Stimulated activated CD4-positive, alpha-beta T cell treated with anti-CD3 and anti-CD28 coated beads, TNF-alpha, amount 100 ng/mL, for 24 hours (primary cell): Measurements from ENCODE around the gene RPS16.
A peak's percentile ranks its signal among the peaks of the same experiment; 100 is the strongest.
"Not testable (repeated sequence)": the region's sequence is repeated elsewhere in the genome, so short reads cannot be mapped to it uniquely, and the experiment has no call there.

Source experiments
- DNase-seq, 3 experiments: peaks; one replicate each; pipeline ENCODE4 v3.0.0-alpha.2; 2020; ENCODE audit warnings: low read depth in 3 of 3

The RPS16 gene

DNA sequence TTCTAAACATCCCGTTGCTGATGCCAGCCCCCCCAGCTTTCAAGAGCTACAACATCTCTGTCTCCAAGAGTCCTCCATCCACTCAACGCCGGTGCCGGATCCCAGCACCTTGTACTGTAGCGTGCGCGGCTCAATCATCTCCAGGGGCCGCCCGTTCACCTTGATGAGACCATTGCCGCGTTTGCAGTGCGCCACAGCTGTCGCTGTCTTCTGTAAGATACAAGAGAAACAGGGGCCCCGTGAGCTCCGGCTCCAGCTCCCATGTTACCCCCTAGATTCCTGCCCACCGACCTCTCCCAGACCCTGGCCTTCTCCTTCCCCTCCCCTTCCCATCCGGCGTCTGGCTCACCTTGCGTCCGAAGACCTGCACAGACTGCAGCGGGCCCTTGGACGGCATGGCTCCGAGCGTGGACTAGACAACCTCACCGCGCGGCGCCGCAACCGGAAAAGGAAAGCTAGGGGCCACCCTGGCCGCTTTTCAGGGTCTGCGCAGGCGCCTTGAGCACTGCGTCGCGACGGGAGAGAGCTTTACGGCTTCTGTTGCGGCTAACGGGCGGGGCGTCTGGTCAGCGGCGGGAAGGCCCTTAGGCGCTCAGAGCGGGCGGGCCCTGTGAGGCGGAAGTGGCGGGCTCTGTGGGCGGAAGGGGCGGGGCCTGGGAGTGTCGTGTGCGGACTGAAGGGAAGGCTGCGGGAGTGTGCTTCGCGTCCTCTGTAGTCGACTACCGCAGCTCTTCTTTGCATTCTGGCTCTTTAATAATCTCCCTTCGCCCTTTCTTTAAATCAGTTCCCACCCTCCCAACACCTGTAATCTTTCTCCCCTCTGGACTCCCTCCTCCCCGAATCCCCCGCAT lies at the start of gene RPS16:
TSS of gene RPS16 (minus strand) at position 451 of the 851 bp plus-strand sequence. CDS start at position 397, 54 bp downstream.
- DNase-seq, result peak; percentile 98 to 100 (median 99)

DNA sequence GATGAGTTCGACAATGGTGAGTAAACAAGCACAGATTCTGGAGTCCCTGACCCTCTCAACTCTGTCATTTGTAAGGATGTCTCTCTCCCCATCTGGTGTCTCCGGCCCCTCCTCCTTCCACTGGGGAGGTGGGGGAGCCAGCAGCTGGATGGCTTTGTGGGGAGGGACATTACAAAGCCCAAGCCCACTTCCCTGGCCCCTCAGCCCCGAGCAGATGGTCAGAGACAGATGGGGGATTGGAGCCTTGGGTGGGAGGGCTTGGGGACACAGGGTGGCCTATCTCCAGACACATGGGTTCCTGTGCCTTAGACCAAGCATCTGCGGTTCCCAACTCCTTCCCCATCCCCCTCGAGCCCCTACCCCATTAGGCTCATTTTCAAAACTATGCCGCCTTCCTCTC lies 47.4 kb upstream of the RPS16 start:
- no peak for DNase-seq

DNA sequence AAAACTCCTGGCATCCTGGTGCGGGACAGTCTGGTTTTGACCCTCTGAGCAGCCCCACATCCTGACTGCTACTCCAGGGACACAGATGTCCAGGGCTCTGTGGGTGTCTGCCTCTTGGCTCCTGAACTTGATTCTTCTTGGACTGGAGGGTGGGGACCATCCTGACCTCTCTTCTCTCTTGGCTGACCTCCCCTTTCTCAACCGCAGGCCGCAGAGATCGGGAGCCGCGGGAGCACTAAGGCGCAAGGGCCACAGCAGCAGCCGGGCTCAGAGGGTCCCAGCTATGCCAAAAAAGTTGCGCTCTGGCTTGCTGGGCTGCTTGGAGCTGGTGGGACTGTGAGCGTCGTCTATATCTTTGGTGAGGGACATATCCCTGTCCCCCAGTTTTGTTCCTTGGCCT lies 45.9 kb upstream of the RPS16 start:
- DNase-seq, result no peak

DNA sequence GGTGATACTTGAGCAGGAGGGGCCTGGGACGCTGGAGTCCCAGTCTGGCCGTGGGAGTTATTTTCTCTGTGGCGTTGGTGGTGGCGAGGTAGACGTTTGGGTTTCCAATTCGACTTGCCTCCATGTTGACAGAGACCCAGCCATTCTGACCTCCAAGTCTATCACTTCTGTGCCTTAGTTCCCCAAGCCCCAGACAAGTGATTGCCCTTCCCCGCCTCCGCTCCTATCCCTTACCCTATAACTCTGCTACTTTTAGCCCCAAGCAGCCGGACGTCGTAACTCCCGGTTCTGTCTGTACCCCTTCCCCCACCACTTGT lies 45.4 kb upstream of the RPS16 start:
- DNase-seq, result no peak

DNA sequence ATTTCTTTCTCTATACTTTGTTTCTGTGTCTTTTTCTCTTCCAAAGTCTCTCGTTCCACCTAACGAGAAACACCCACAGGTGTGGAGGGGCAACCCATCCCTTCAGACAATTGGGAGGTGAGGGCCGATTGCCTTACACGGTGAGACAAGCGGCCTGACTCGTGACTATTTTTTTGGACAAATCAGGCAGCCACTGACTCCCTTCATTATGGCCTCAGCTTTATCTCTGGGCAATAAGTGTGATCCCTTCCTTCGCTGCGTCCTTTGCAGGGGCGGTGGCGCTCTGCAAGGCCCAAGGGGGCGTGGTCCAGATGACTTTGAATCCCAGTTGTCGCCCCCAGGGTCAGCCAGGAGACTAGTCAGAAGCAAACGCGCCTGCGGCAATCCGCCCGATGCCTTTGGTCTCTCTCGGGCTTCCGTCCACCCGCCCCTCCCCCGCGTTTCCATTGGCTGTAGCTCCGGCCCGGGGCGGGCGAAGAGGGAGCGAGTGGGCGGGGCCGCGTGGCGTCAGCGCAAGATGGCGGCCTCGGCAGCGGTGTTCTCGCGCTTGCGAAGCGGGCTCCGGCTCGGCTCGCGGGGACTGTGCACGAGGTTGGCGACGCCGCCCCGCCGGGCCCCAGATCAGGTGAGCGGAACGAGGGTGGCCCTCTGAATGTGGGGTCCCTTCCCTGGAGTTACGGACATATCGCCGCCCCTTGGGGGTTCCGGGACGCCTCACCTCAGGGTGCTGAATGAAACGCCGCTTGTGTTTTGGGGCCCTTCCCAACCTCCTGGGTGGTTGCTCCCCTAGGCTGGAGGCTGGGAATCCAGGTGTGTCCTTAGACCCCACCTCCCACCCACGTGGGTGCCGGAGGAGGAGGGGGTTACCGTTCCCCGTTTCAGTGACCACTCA lies 44.8 kb upstream of the RPS16 start, which contains the start of gene TIMM50:
TSS of gene TIMM50 (plus strand) at position 502 of the 892 bp plus-strand sequence. CDS start at position 518, 16 bp downstream.
- peak; percentile 98 to 99 (median 98) for DNase-seq

DNA sequence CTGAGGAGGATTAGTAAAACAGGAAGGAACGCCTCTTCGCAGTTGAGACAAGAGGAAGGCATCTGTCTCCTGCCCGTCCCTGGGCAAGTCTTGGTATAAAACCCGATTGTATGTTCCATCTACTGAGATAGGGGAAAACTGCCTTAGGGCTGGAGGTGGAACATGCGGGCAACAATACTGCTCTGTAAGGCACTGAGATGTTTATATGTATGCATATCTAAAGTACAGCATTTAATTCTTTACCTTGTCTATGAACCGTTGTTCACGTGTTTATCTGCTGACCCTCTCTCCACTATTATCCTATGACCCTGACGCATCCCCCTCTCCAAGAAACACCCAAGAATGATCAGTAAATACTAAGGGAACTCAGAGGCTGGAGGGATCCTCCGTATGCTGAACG lies 44.2 kb upstream of the RPS16 start:
- no peak for DNase-seq

DNA sequence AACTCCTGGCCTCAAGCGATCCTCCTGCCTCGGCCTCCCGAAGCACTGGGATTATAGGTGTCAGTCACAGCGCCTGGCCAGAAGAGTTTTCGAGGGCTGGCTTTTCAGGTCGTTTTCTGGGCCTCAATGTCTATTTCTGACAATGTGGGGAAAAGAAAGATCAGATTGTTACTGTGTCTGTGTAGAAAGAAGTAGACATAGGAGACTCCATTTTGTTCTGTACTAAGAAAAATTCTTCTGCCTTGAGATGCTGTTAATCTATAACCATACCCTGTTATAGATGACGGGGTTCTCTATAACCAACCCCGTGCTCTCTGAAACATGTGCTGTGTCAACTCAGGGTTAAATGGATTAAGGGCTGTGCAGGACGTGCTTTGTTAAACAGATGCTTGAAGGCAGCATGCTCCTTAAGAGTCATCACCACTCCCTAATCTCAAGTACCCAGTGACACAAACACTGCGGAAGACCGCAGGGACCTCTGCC lies 43.6 kb upstream of the RPS16 start:
- not testable (repeated sequence) for DNase-seq

DNA sequence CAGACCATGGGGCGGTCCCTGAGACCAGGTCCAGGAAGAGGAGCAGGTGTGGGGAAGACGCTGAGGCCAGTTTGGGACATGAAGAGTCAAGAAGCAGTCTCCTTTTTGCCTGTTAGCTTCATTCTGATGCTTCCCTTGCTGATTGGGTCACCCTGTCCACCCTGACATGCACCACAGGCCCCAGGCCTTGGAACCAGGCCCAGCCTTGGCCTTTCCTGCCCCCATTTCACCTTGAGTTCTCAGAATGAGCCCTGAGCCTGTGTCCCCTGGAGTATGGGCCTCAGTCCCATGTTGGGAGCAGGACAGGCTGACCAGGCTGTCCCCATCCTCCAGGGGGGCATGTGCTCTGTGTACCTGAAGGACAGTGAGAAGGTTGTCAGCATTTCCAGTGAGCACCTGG lies 40.0 kb upstream of the RPS16 start:
- DNase-seq, result no peak

DNA sequence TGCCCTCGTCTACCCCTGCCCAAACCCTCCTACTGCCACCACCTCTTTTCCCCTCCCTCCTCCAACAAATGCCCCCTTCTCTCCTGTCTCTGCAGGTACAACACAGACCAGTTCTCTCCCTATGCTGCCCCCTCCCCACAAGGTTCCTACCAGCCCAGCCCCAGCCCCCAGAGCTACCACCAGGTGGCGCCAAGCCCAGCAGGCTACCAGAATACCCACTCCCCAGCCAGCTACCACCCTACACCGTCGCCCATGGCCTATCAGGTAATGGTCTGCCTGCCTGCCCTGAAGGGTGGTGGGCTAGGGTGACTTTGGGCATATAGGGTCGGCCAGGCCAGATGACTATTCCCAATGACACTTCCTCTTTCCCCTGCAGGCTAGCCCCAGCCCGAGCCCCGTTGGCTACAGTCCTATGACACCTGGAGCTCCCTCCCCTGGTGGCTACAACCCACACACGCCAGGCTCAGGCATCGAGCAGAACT lies 38.4 kb upstream of the RPS16 start:
- peak; percentile 41 to 67 (median 51) for DNase-seq

DNA sequence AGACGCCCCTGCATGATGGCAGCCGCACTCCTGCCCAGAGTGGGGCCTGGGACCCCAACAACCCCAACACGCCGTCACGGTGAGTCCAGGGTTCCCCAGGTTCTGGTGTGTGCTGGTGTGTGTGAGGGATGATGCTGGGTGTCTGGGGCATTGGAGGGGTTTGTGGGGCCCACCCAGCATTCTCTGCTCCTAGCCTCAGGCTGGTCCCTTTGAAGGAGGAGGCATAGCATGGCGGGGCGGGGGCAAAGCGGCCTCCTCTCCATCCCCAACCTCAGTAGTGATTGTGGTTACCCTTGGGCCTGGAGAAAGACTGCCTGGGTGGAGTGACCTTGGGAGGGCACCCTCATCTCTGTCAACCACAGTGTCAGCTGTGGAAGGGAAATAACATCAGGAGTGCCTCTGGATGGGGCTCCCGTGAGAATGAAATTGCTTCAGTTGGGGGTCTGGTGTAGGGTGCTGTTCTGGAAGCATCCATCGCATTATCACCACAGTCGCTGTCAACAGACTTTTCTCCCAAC lies 37.8 kb upstream of the RPS16 start:
- DNase-seq, result no peak

DNA sequence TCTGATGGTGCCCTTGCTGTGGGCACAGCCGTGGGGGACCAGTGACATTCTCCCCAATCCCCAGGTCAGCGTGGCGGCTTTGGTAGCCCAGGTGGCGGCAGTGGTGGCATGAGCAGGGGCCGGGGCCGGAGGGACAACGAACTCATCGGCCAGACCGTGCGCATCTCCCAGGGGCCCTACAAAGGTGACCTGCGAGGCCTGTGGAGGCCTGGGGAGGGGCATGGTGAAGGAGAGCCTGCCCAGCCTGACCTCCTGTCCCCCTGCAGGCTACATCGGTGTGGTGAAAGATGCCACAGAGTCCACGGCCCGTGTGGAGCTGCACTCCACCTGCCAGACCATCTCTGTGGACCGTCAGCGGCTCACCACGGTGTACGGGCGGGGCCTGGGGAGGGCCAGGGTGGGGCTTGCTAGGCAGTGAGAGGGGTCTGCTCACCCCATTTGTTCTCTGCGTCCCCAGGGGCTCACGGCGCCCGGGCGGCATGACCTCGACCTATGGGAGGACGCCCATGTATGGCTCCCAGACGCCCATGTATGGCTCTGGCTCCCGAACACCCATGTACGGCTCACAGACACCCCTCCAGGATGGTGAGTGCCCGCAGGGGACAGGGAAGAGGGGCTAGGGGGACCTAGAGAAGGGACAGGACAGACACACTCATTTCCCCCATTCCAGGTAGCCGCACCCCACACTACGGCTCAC lies 37.1 kb upstream of the RPS16 start:
- DNase-seq, result no peak

DNA sequence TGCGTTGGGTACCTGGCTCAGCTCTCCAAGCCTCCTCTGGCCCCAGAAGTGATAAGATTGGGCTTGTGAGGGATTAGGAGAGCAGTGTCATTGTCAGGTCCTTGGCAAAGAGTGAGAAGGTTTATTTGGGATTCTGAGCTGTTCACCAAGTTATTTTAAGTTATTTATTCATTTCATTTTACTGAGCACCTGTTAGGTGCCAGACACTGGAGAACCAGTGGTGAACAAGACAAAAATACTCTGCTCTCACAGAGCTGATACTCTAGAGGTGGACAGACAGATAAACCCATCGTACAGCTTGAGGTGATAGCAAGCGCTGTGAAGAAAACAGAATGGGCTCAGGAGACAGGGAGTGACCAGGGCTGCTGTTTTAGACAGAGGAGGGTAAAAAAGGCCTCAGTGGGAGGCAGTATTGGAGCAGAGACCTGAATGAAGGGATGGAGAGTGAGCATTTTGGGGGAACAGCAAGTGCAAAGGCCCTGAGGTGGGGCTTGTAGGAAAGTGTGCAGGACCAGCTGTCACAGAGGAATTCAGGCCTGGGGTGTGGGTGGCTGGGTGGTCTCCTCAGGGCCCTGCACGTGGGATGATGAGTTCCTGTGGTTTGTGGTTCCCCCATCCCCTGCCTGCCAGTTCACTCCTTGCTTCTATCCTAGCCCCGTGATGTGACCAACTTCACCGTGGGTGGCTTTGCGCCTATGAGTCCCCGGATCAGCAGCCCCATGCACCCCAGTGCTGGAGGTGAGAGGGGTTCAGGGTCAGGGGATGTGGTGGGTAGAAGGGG lies 36.2 kb upstream of the RPS16 start:
- no peak for DNase-seq

DNA sequence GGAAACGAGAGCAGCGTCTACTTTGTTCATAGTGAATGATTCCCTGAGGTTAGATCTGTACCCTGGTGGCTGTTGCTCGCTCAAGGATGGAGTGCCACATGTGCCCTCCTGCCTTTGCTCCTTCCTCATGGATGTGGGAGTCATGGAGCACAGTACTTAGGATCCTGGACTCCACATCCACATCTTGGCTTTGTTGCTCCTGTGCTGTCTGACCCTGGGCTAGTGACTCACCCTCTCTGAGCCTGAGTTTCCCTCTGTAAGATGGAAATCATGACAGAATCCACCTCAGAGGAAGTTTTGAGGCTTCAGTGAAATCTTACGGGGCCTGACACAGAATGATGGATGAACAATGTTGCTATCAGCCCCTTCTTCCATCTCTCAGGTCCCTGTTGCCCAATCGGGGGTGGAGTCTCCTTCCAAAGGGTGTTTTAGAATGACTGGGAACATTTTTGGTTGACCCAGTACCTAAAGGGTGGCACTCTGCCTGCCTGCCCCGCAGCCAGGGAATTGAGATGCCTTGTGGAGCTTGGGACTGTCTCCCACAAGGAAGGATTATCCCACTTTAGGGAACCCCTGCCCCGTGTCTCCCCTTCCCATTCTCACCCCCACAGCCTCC lies 35.1 kb upstream of the RPS16 start:
- DNase-seq, result no peak

DNA sequence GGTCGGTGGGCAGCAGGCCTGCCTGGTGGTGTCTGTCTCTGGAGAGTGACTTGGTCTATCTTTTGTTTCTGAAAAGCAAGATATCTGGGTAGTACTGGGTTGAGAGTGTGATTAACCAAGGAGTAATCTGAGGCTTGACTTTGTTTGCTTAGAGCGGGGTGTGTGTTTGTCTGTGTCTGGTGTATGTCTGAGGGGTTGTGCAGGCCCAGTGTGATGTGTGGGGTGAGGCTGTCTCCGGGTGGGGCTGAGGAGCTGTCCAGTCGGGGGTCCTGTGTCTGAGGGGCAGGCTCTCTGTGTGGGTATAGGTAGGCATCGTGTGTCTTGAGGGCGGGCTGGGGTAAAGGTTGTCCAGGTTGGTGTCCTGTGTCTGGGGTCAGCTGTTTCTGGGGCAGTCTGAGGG lies 33.8 kb upstream of the RPS16 start:
- no peak for DNase-seq

DNA sequence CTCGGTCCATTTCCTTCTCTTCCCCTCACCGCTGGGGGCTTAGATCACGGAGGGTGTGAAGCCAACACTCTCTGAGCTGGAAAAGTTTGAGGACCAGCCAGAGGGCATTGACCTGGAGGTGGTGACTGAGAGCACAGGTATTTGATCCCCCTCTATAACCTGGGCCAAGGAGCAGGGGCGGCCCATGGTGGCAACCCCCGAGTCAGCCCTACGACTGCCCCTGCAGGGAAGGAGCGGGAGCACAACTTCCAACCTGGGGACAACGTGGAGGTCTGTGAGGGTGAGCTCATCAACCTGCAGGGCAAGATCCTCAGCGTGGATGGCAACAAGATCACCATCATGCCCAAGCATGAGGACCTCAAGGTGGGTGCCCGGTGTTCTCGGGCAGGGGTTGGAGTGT lies 33.3 kb upstream of the RPS16 start:
- DNase-seq, result no peak

DNA sequence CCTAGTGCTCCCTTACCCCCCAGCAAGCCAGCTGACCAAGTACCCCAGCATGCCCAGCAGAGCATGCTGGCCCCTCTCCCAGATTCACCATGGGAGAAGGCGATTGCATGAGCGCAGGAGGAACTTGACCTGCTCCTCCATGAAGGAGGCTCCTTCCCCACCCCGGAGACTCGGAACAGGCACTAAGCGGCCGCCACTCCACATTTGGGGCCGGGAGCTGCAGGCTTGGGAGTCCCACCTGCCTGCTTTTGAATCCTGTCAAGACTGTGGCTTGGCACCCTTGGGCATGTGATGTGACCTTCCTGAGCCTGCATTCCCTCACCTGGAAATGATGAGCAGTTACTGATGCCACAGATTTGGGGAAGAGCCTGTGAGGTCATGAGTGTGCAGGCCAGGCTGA lies 32.2 kb upstream of the RPS16 start:
- DNase-seq, result no peak

DNA sequence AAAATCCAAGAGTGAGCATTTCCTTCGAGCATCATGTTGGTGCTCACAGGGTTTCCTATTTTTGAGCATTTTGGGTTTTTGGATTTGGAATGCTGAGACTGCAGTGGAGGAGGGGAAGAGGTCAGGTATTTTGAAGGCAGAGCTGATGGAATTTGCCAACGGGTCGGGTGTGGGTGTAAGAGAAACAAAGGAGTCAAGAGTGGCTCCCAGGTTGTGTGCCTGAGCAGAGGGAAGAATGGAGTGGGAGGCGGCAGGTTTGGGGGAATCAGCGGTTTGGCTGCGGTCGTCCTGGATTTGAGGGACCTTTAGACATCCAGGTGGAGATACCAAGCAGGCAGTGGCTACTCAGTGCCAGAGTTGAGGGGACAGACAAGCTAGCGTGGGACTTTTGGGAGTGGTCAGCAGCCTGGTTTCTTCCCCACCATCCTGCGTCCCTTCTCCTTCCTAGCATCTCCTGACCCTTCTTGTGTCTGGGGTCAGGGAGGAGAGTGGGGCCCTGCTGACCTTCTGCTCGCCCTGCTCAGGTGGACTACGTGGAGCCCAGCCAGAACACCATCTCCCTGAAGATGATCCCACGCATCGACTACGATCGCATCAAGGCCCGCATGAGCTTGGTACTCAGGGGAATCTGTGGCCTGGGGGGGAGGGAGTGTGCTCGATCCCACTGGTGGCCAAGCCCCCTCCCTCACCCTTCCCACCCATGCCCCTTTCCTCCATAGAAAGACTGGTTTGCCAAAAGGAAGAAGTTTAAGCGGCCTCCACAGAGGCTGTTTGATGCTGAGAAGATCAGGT lies 30.4 kb upstream of the RPS16 start:
- no peak for DNase-seq

DNA sequence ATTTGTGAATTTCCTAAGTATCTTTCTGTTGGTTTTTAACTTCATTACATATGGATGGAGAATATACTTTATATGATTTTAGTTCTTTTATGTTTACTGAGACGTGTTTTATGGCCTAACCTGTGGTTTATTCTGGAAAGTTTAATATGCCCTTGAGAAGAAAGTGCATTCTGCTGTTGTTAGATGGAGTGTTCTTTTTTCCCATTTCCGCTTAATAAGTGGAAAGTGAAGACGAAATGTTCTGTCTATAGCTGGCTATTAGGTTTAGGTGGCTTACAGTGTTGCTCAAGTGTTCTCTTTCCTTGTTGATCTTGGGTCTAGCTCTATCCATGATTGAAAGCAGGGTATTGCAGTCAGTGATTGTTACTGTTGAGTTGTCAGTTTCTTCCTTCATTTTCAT lies 27.7 kb upstream of the RPS16 start:
- DNase-seq, result no peak

DNA sequence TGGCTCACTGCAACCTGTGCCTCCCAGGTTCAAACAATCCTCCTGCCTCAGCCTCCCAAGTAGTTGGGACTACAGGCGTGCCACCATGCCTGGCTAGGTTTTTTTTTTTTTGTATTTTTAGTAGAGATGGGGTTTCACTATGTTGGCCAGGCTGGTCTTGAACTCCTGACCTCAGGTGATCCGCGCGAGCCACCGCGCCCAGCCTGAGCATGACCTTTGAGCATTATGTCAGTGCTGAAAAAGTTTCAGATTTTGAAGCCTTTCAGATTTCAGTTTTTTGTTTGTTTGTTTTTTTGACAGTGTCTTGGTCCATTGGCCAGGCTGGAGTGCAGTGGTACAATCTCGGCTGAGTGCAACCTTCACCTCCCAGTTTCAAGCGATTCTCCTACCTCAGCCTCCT lies 15.5 kb upstream of the RPS16 start:
- not testable (repeated sequence) for DNase-seq
